KMS-11 (cell line): ENCODE measurements around the gene ADAM12.

Experiments used
- H2AFZ ChIP-seq: fragments of 200-600 bp; sonication (generic); 2 replicates; pipeline ENCODE4 v1.6.1; 2016; ENCODE audit warnings: antibody characterized with exemption, mixed run types, low read depth
- H3K27ac ChIP-seq: fragments of 200-600 bp; sonication (generic); 2 replicates; pipeline ENCODE4 v1.6.1; 2016; ENCODE audit warnings: mild to moderate bottlenecking, mixed run types
- H3K27me3 ChIP-seq: fragments of 200-600 bp; sonication (generic); 2 replicates; pipeline ENCODE4 v1.6.1; 2017; ENCODE audit warnings: mild to moderate bottlenecking, low read depth, mixed run types, moderate library complexity; ENCODE audit not compliant: insufficient read depth
- H3K36me3 ChIP-seq: fragments of 200-600 bp; sonication (generic); 2 replicates; pipeline ENCODE4 v1.6.1; 2017; ENCODE audit warnings: mild to moderate bottlenecking, mixed run types; ENCODE audit not compliant: insufficient read depth
- H3K4me1 ChIP-seq: fragments of 200-600 bp; sonication (generic); 2 replicates; pipeline ENCODE4 v1.6.1; 2016; ENCODE audit warnings: mild to moderate bottlenecking, low read depth, mixed run types; ENCODE audit not compliant: poor library complexity, severe bottlenecking
- H3K4me2 ChIP-seq: fragments of 200-600 bp; sonication (generic); 2 replicates; pipeline ENCODE4 v1.7.0; 2016; ENCODE audit warnings: mild to moderate bottlenecking, mixed run types
- H3K4me3 ChIP-seq: fragments of 200-600 bp; sonication (generic); IDR thresholded peaks from 2 replicates; pipeline ENCODE4 v1.6.1; 2017; ENCODE audit warnings: low read depth, low read length, mixed read lengths; ENCODE audit not compliant: insufficient read depth
- H3K79me2 ChIP-seq: fragments of 200-600 bp; sonication (generic); 2 replicates; pipeline ENCODE4 v1.6.1; 2016; ENCODE audit warnings: low read depth, mixed run types; ENCODE audit not compliant: insufficient read depth
- H3K9ac ChIP-seq: fragments of 200-600 bp; sonication (generic); 2 replicates; pipeline ENCODE4 v1.6.1; 2016; ENCODE audit warnings: mild to moderate bottlenecking, mixed run types
- H4K20me1 ChIP-seq: fragments of 200-600 bp; sonication (generic); 2 replicates; pipeline ENCODE4 v1.6.1; 2016; ENCODE audit warnings: mild to moderate bottlenecking, mixed run types; ENCODE audit not compliant: insufficient read depth
- TF ChIP-seq, protein P1 (sequence below): fragments of 200-600 bp; sonication (generic); conservative IDR thresholded peaks from 2 replicates; pipeline ENCODE4 v1.6.1; 2017; ENCODE audit warnings: low read depth, mild to moderate bottlenecking, antibody characterized with exemption, low read length, moderate library complexity, mixed read lengths

The ADAM12 gene

DNA sequence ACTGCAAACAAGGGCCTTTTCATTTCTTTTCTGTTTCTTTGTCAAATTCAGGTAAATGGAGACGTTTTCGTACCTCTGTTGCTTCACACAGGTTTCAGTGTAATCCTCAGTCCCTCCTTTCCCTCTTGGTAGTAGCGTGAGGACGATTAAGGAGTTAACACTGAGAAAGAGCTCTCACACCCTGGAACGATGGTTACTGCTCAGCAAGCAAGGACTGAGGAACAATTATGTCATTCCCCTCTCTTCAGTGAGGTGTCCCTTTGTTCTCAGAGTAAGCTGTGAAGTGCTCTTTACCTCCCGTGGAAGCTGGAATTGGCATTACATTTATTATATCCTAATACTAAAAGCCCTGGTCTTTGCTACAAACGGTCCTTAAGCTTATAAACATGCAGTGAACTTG lies 396.0 kb downstream of the ADAM12 start:
- no peak overlapping the region for H3K9ac ChIP-seq
- H3K36me3 ChIP-seq: no peaks in the 10 kb centered on the region
- no peak overlapping the region for H3K4me2 ChIP-seq
- no peaks in the 10 kb centered on the region for H3K79me2 ChIP-seq
- no peaks in the 10 kb centered on the region for H4K20me1 ChIP-seq
- TF ChIP-seq, protein P1, sequence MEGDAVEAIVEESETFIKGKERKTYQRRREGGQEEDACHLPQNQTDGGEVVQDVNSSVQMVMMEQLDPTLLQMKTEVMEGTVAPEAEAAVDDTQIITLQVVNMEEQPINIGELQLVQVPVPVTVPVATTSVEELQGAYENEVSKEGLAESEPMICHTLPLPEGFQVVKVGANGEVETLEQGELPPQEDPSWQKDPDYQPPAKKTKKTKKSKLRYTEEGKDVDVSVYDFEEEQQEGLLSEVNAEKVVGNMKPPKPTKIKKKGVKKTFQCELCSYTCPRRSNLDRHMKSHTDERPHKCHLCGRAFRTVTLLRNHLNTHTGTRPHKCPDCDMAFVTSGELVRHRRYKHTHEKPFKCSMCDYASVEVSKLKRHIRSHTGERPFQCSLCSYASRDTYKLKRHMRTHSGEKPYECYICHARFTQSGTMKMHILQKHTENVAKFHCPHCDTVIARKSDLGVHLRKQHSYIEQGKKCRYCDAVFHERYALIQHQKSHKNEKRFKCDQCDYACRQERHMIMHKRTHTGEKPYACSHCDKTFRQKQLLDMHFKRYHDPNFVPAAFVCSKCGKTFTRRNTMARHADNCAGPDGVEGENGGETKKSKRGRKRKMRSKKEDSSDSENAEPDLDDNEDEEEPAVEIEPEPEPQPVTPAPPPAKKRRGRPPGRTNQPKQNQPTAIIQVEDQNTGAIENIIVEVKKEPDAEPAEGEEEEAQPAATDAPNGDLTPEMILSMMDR: no peak
- H3K27ac ChIP-seq: no peak overlapping the region
- H3K4me1 ChIP-seq: no peaks in the 10 kb centered on the region
- no peak overlapping the region for H3K4me3 ChIP-seq
- no peak overlapping the region for H2AFZ ChIP-seq
- H3K27me3 ChIP-seq: no peaks in the 10 kb centered on the region

DNA sequence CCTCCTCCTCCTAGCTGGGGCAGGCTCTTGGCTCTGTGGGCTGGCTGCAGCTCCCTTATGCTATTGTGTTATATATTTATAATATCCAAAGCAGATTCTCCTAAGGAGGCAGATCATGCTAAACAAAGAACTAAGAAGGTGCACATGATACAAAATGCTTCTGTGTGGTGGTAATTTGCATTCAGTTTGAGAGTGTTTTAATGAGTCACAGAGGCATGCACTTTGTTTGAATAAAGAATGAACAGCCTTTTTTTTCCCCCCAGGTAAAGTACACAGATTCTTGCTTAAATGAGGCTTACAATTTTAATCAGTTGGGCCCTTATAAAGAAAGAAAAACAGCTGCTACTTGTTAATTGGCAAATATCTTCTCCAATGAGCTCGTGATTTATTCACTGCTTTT lies 396.9 kb downstream of the ADAM12 start:
- H2AFZ ChIP-seq: no peak overlapping the region
- no peaks in the 10 kb centered on the region for H3K27me3 ChIP-seq
- H3K4me2 ChIP-seq: no peak overlapping the region
- no peak overlapping the region for H3K27ac ChIP-seq
- H3K79me2 ChIP-seq: no peaks in the 10 kb centered on the region
- no peaks in the 10 kb centered on the region for H3K36me3 ChIP-seq
- no peaks in the 10 kb centered on the region for H3K4me1 ChIP-seq
- no peaks in the 10 kb centered on the region for H4K20me1 ChIP-seq
- no peak overlapping the region for H3K9ac ChIP-seq
- no peak overlapping the region for H3K4me3 ChIP-seq
- TF ChIP-seq, protein P1: no peak

DNA sequence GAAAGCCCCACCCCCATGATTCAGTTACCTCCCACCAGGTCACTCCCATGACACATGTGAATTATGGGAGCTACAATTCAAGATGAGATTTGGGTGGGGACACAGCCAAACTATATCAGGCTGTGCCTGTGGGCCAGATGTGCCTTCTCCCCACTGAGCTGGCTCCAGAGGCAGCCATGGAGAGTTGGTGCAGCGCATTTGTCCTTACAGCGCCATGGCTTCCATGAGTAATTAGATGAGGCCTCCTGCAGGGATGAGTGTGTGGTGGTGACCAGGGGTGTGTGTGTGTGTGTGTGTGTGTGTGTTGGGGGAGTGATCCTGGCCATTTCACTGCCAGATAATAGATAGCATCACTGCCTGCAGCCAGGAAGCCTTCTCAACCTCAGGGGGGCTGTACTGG lies 397.3 kb downstream of the ADAM12 start:
- Histone ChIP-seq H2AFZ (no peak overlapping the region), H3K9ac (no peak overlapping the region), H4K20me1 (no peaks in the 10 kb centered on the region), H3K4me1 (no peaks in the 10 kb centered on the region), H3K27me3 (no peaks in the 10 kb centered on the region), H3K79me2 (no peaks in the 10 kb centered on the region), H3K27ac (no peak overlapping the region), H3K4me2 (no peak overlapping the region), H3K4me3 (no peak overlapping the region), H3K36me3 (no peaks in the 10 kb centered on the region)
- TF ChIP-seq, protein P1: no peak

DNA sequence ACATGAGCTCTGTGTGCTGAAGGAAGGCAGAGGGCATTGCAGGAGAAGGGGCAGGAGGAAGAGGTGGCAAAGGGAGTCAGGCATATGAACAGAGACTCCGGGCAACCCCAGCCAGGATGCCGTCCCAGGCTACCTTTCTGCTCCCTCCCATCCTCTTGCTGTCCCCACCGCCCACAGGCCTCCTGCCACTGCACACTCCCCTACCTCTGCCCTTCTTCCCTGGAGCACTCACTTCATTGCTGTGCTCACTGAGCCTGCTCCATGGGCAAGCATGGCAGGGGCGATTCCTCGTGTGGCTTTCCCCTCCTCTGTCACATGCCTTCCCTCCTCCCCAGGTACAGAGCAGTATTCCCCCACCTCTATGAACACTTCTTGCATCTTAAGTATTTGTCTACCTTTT lies 398.5 kb downstream of the ADAM12 start:
- no peaks in the 10 kb centered on the region for H3K27me3 ChIP-seq
- H3K27ac ChIP-seq: no peak overlapping the region
- no peak overlapping the region for H3K4me3 ChIP-seq
- H3K4me2 ChIP-seq: no peak overlapping the region
- H4K20me1 ChIP-seq: no peaks in the 10 kb centered on the region
- no peak overlapping the region for H2AFZ ChIP-seq
- no peaks in the 10 kb centered on the region for H3K4me1 ChIP-seq
- H3K36me3 ChIP-seq: no peaks in the 10 kb centered on the region
- no peaks in the 10 kb centered on the region for H3K79me2 ChIP-seq
- TF ChIP-seq, protein P1: no peak
- H3K9ac ChIP-seq: no peak overlapping the region
